Omental fat pad (tissue), 4 donors: ENCODE measurements around the gene CLDN10. TPM values are rescaled to one million over a fixed set of nuclear protein-coding genes. Genes with fewer than 3 reads are reported as not detected.

ENCODE experiments used
- ATAC-seq: fragments of 150-250 bp; one replicate; pipeline ENCODE4 v1.9.1; 2016; ENCODE audit warnings: mild to moderate bottlenecking, moderate library complexity; ENCODE audit not compliant: low FRiP score
- DNase-seq: peaks from one replicate; pipeline ENCODE4 v3.0.0-alpha.2; 2019; ENCODE audit warnings: low spot score
- CTCF ChIP-seq, 3 donors: fragments of 450-650 bp; IDR thresholded peaks; one replicate each; pipeline ENCODE4 v1.5.1; 2016 to 2017; ENCODE audit warnings: antibody characterized with exemption in 3 of 3, mild to moderate bottlenecking in 3 of 3, moderate library complexity in 2 of 3
- total RNA-seq, 4 donors: library from RNA; depleted of rRNA; stranded (reverse); fragments of >200 nt; gene quantifications; one replicate each; pipeline ENCODE4 v1.1.0, GENCODE V29; 2016

CLDN10 gene
- total RNA-seq, 4 donors from 2014 or later, result 0.47 to 0.69 TPM; not detected in 2

- no peak for ATAC-seq
- DNase-seq, result no peak
These were observed 28.9 kb upstream of the CLDN10 start for GRCh38 chr13:95523598-95523997.

GRCh38 chr13:95524264-95524901 lies 28.1 kb upstream of the CLDN10 start:
- DNase-seq, result no peak
- no peak for TF ChIP-seq CTCF (IDR thresholded peaks at IDR 0.05)
- ATAC-seq, result no peak

More at GRCh38 chr13:95523598-95523997, 28.9 kb upstream of the CLDN10 start:
- TF ChIP-seq CTCF (IDR thresholded peaks at IDR 0.05), result no peak

GRCh38 chr13:95527955-95528354 lies 24.6 kb upstream of the CLDN10 start:
- TF ChIP-seq CTCF (IDR thresholded peaks at IDR 0.05), result no peak
- no peak for ATAC-seq
- DNase-seq, result no peak

- DNase-seq (no peak), ATAC-seq (no peak)
- TF ChIP-seq CTCF (IDR thresholded peaks at IDR 0.05), result no peak
These were observed 22.3 kb upstream of the CLDN10 start for GRCh38 chr13:95530178-95530577.

GRCh38 chr13:95533545-95534160 lies 18.9 kb upstream of the CLDN10 start:
- TF ChIP-seq CTCF (IDR thresholded peaks at IDR 0.05), result no peak
- DNase-seq (no peak), ATAC-seq (no peak)

GRCh38 chr13:95535243-95535642 lies 17.3 kb upstream of the CLDN10 start:
- ATAC-seq, result no peak
- TF ChIP-seq CTCF (IDR thresholded peaks at IDR 0.05), result no peak
- DNase-seq, result no peak
